ENCODE measurements around the gene P4HA2. TPM values are rescaled to one million over a fixed set of nuclear protein-coding genes. Genes with fewer than 3 reads are reported as not detected.

P4HA2 gene
- total RNA-seq, 2 donors from 2014 or later = 60.5 to 65.4 TPM

DNA sequence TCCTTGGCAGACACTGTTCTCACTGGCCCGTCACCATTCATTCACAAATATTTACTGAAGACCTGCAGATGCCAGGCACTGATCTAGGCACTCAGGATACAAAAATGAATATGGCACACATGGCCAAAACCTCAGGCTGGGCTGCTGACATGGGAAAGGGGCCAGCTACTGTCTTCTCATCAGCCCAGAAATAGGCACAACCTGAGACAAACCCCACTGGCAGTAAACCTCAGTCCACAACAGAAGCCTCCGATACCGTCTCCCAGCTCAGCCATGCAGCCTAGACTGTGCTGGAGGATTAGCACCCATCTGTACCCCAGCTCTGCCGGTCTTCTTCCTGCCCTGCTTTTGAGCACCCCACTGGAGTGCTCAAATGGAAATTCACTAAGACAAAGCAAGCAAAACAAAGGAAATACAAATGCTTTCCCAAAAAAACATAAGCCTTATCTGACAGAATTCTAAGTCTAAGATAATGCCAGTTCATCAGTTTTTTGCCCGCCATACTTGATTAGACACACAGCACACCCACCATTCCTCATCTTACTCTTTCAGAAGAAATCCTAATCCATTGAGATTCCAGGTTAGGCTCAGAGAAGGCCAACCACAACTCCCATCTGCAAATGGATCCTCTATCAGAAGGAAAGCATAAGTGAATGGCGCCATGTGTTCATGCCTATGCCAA is 8.2 kb downstream of the P4HA2 start:
- no peak overlapping the region for H3K4me3 ChIP-seq
- peaks cover 10% of the 10 kb centered on the region for H3K36me3 ChIP-seq
- no peaks in the 10 kb centered on the region for H3K9me3 ChIP-seq
- TF ChIP-seq, protein P1, sequence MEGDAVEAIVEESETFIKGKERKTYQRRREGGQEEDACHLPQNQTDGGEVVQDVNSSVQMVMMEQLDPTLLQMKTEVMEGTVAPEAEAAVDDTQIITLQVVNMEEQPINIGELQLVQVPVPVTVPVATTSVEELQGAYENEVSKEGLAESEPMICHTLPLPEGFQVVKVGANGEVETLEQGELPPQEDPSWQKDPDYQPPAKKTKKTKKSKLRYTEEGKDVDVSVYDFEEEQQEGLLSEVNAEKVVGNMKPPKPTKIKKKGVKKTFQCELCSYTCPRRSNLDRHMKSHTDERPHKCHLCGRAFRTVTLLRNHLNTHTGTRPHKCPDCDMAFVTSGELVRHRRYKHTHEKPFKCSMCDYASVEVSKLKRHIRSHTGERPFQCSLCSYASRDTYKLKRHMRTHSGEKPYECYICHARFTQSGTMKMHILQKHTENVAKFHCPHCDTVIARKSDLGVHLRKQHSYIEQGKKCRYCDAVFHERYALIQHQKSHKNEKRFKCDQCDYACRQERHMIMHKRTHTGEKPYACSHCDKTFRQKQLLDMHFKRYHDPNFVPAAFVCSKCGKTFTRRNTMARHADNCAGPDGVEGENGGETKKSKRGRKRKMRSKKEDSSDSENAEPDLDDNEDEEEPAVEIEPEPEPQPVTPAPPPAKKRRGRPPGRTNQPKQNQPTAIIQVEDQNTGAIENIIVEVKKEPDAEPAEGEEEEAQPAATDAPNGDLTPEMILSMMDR (IDR thresholded peaks at IDR 0.05) = no peak
- H3K4me1 ChIP-seq = peaks cover 0 to 88% of the 10 kb centered on the region in 2 donors
- peak overlapping the region; percentile 74 to 88 for H3K27ac ChIP-seq
- H3K27me3 ChIP-seq = no peaks in the 10 kb centered on the region
- no peak for DNase-seq (ENCODE audit: low spot score)

DNA sequence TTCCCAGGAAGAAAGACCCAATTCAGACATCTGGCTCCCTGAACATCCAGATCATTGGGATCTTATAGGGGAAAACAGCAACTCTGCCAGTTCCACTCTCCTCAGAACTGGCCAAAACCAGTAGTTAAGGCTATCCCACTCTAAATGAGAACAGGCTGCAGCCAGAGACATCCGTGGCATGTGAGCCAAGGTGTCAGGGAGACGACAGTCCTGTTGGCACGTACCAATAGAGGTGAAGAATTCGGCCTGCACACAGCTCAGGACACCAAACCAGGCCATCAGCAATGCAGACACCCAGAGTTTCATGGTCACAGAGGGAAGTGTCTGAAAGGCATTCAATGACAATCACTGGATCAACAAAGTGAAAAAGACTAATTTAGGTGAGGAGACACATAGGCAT is 9.3 kb downstream of the P4HA2 start:
- Histone ChIP-seq H3K27me3 (no peaks in the 10 kb centered on the region), H3K4me3 (no peak overlapping the region), H3K9me3 (no peaks in the 10 kb centered on the region), H3K36me3 (peaks cover 19% of the 10 kb centered on the region), H3K4me1 (peaks cover 0 to 88% of the 10 kb centered on the region in 2 donors), H3K27ac (peak overlapping the region; percentile 74 to 88)
- no peak for DNase-seq (ENCODE audit: low spot score)
- TF ChIP-seq, protein P1 (IDR thresholded peaks at IDR 0.05) = no peak

DNA sequence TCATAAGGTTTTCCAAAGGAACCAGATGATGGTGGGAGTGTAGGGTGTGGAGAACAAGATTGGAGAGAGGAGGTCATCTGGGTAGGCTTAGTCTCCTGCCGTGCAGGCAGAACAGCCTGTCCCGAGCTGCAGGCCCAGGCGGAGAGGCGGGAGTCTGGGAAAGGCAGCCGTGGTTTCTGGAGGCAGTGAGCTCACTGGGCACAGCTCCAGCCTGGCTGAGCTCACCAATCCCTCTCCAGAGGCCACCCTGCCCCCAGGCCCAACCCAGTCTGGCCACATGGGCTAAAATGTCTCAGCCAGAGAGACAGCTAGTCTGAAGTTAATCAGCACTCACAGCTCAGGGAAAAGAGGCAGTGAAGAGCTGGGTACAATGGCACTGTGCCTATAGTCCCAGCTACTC is 12.3 kb downstream of the P4HA2 start:
- H3K27ac ChIP-seq = peak overlapping the region; percentile 88 to 94
- TF ChIP-seq, protein P1 (IDR thresholded peaks at IDR 0.05) = no peak
- H3K9me3 ChIP-seq = no peaks in the 10 kb centered on the region
- DNase-seq (ENCODE audit: low spot score) = peak; percentile 96
- no peak overlapping the region for H3K4me3 ChIP-seq
- H3K4me1 ChIP-seq = peaks cover 0 to 88% of the 10 kb centered on the region in 2 donors
- peaks cover 36% of the 10 kb centered on the region for H3K36me3 ChIP-seq
- no peaks in the 10 kb centered on the region for H3K27me3 ChIP-seq

DNA sequence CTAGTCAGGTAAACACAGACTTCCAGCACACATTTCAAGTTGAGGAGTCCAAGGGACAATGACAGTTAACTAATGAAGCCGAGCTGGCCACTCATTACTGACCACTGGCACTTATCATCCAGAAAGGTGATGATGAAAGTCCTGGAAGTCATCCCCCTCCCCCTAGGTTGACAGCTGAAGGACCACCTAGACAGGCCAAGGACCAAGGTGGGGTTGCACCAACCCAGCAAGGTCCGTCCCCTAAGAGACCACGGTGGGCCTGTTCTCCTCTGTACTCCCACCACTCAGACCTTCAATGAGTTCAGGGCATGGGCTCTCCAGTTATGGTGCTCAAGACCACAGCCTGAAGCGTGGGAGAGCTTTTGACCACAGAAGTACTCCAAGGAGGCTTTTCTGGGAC is 13.2 kb downstream of the P4HA2 start:
- Histone ChIP-seq H3K9me3 (no peaks in the 10 kb centered on the region), H3K4me3 (no peak overlapping the region), H3K36me3 (peaks cover 45% of the 10 kb centered on the region), H3K27ac (peak overlapping the region; percentile 88 to 94), H3K4me1 (peaks cover 0 to 86% of the 10 kb centered on the region in 2 donors), H3K27me3 (no peaks in the 10 kb centered on the region)
- DNase-seq (ENCODE audit: low spot score) = no peak
- TF ChIP-seq, protein P1 (IDR thresholded peaks at IDR 0.05) = no peak

DNA sequence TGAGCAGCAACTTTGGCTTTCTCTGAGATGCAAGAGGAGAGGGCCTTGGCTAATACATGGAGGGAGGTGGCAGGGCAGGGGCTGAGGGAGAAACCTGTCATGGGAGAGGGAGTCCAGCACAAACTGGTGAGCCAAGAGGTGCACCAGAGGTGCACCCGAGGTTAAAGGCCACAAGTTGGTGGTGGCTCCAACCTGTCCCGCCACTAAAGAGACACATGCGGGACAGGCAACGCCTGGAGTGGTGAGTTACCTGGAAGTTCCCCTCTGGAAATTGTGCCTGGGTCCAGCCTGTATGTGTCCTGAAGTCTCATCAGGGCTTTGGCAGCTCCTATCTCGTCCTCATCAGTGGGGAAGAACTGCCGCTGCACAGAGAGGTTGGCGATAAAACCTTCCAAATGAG is 14.0 kb downstream of the P4HA2 start:
- TF ChIP-seq, protein P1 (IDR thresholded peaks at IDR 0.05) = no peak
- H3K9me3 ChIP-seq = no peaks in the 10 kb centered on the region
- no peak overlapping the region for H3K4me3 ChIP-seq
- peaks cover 53% of the 10 kb centered on the region for H3K36me3 ChIP-seq
- no peak for DNase-seq (ENCODE audit: low spot score)
- no peaks in the 10 kb centered on the region for H3K27me3 ChIP-seq
- peak overlapping the region; percentile 65 to 88 for H3K27ac ChIP-seq
- H3K4me1 ChIP-seq = peaks cover 0 to 77% of the 10 kb centered on the region in 2 donors

DNA sequence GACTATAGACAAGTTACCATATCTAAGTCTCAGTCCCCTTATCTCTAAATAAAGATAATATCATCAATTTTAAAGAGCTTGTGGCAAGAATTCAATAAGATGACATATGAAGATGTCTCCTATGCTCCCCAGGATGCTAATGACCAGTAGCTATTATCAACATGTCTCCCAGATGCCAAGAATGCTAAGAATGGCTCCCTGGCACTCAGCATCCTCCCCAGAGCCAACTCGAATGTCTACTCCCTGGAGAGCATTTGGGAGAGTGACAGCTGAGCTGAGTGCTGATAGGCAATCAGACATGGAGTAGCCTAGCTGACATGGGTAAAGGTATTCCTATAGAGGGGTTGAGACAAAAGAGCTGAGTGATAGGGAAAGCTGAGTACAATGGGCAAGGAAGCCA is 15.9 kb downstream of the P4HA2 start:
- Histone ChIP-seq H3K4me3 (no peak overlapping the region), H3K4me1 (peaks cover 0 to 64% of the 10 kb centered on the region in 2 donors), H3K9me3 (no peaks in the 10 kb centered on the region), H3K27ac (peak overlapping the region; percentile 62 to 65), H3K36me3 (peaks cover 57% of the 10 kb centered on the region), H3K27me3 (no peaks in the 10 kb centered on the region)
- no peak for DNase-seq (ENCODE audit: low spot score)
- TF ChIP-seq, protein P1 (IDR thresholded peaks at IDR 0.05) = no peak
